ENCODE results near the gene ANO2. TPM values are rescaled to one million over a fixed set of nuclear protein-coding genes. Genes with fewer than 3 reads are reported as not detected.

The ANO2 gene
- total and polyA plus RNA-seq, 8 donors: 0.43 to 2.4 (median 0.97) TPM

GRCh38 chr12:5692850-5693249 lies 252.2 kb downstream of the ANO2 start:
- H3K9me3 ChIP-seq: no peaks in the 10 kb centered on the region
- WGBS, 2 donors: 65 to 77% methylated on average over 7 of the region's 7 CpGs
- intact Hi-C loops (cut with DNase I): no loop called here
- ATAC-seq: no peak
- H3K4me1 ChIP-seq: no peaks in the 10 kb centered on the region
- no peak for TF ChIP-seq CTCF (IDR thresholded peaks at IDR 0.05)
- DNase-seq: no peak
- no peaks in the 10 kb centered on the region for H3K27me3 ChIP-seq
- no peak overlapping the region for H3K4me3 ChIP-seq
- no peak for FAIRE-seq
- no peak overlapping the region for H3K27ac ChIP-seq
- H3K36me3 ChIP-seq: no peaks in the 10 kb centered on the region

- Histone ChIP-seq H3K27ac (no peak overlapping the region), H3K27me3 (no peaks in the 10 kb centered on the region), H3K9me3 (no peaks in the 10 kb centered on the region), H3K4me3 (no peak overlapping the region), H3K36me3 (no peaks in the 10 kb centered on the region), H3K4me1 (no peaks in the 10 kb centered on the region)
- no peak for ATAC-seq
- 52 to 56% methylated on average over 6 of the region's 6 CpGs for WGBS, 2 donors
- FAIRE-seq: no peak
- TF ChIP-seq CTCF (IDR thresholded peaks at IDR 0.05): no peak
- intact Hi-C loops (cut with DNase I): no loop called here
- no peak for DNase-seq
Measured at GRCh38 chr12:5691943-5692342, 253.1 kb downstream of the ANO2 start.

GRCh38 chr12:5690240-5690639 lies 254.8 kb downstream of the ANO2 start:
- ATAC-seq: no peak
- no peaks in the 10 kb centered on the region for H3K4me1 ChIP-seq
- H3K4me3 ChIP-seq: no peak overlapping the region
- 58 to 78% methylated on average over 1 of the region's 1 CpG for WGBS, 2 donors
- intact Hi-C loops (cut with DNase I): no loop called here
- no peak overlapping the region for H3K27ac ChIP-seq
- H3K9me3 ChIP-seq: no peaks in the 10 kb centered on the region
- FAIRE-seq: no peak
- H3K36me3 ChIP-seq: no peaks in the 10 kb centered on the region
- H3K27me3 ChIP-seq: no peaks in the 10 kb centered on the region
- TF ChIP-seq CTCF (IDR thresholded peaks at IDR 0.05): no peak
- DNase-seq: no peak

- no peak overlapping the region for H3K4me3 ChIP-seq
- ATAC-seq (no peak), DNase-seq (no peak), FAIRE-seq (no peak)
- H3K27ac ChIP-seq: no peak overlapping the region
- TF ChIP-seq CTCF (IDR thresholded peaks at IDR 0.05): no peak
- H3K27me3 ChIP-seq: no peaks in the 10 kb centered on the region
- H3K9me3 ChIP-seq: no peaks in the 10 kb centered on the region
- 57 to 61% methylated on average over 1 of the region's 1 CpG for WGBS, 2 donors
- no peaks in the 10 kb centered on the region for H3K36me3 ChIP-seq
- no peaks in the 10 kb centered on the region for H3K4me1 ChIP-seq
- intact Hi-C loops (cut with DNase I): no loop called here
Measured at GRCh38 chr12:5689773-5690172, 255.3 kb downstream of the ANO2 start.

GRCh38 chr12:5688226-5688625 lies 256.8 kb downstream of the ANO2 start:
- H3K27ac ChIP-seq: no peak overlapping the region
- H3K27me3 ChIP-seq: no peaks in the 10 kb centered on the region
- H3K9me3 ChIP-seq: no peaks in the 10 kb centered on the region
- FAIRE-seq: no peak
- no peak for DNase-seq
- H3K4me1 ChIP-seq: no peaks in the 10 kb centered on the region
- no peak for TF ChIP-seq CTCF (IDR thresholded peaks at IDR 0.05)
- H3K36me3 ChIP-seq: no peaks in the 10 kb centered on the region
- no peak overlapping the region for H3K4me3 ChIP-seq
- intact Hi-C loops (cut with DNase I): no loop called here
- WGBS, 2 donors: 55 to 58% methylated on average over 2 of the region's 2 CpGs
- no peak for ATAC-seq

Data from pancreas (tissue), 10 donors.